Right renal cortex interstitium (tissue), 3 donors: ENCODE results near the gene IGLL1. TPM values are rescaled to one million over a fixed set of nuclear protein-coding genes. Genes with fewer than 3 reads are reported as not detected.
A peak's percentile ranks its signal among the peaks of the same experiment; 100 is the strongest.
"Not testable (repeated sequence)": the region's sequence is repeated elsewhere in the genome, so short reads cannot be mapped to it uniquely, and the experiment has no call there.

Experiments
- DNase-seq, 3 donors: peaks; one replicate each; pipeline ENCODE4 v3.0.0-alpha.2; 2013; ENCODE audit warnings: low read depth in 3 of 3, low spot score in 2 of 3
- polyA plus RNA-seq, 3 donors: library from polyadenylated mRNA; unstranded; fragments of 120-200 nt; gene quantifications; one replicate each; pipeline ENCODE4 v1.2.1, GENCODE V29; 2013; ENCODE audit not compliant: insufficient read length in 3 of 3

Gene IGLL1
- polyA plus RNA-seq, 3 donors, result 0.53 to 1.6 (median 0.98) TPM

DNA sequence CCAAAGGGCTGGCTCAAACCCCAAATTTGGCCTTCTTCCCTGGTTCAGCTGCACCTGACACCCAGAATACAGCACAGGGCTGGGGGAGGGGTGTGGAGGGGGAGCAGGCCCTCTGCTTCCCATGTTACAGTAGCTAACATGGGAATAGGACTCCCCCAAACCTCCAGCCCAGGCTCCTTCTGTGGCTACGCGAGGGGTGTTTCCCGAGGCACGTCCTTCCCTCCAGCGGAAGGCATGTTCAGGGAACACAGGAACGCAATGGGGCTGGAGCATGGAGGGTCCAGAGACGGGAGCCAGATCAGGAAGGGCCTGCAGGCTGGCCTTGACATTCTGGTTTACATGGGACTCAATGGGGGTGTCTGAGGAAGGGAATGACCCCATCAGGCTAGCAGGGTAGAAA lies 11.8 kb upstream of the IGLL1 start:
- DNase-seq, result no peak

- DNase-seq, result peak; percentile 33 to 40 (median 36)
Observed at GRCh38 chr22:23591201-23591791, 11.2 kb upstream of the IGLL1 start.

- DNase-seq, result no peak
Observed at GRCh38 chr22:23583836-23584235, 3.7 kb upstream of the IGLL1 start.

DNA sequence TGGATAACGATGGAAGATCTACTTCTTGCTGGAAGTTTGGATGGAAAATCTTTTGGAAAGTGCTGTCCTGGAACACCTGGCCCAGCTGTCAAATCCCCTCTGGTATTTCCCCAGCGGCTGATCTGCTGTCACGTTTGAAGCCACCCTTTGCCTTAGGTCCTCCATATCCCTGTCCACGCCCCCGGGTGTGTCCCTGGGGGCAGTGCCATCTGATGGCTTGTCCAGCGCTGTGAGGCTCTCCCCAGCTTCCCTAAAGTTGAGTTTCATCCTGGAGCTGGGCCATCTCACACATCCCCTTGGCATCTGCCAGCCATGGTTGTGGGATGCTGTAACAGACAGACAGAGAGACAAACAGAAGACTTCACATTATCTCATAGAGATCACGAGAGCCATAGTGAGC lies 3.1 kb upstream of the IGLL1 start:
- DNase-seq, result no peak

- no peak for DNase-seq
Observed at GRCh38 chr22:23581260-23581650, 1.2 kb upstream of the IGLL1 start.

DNA sequence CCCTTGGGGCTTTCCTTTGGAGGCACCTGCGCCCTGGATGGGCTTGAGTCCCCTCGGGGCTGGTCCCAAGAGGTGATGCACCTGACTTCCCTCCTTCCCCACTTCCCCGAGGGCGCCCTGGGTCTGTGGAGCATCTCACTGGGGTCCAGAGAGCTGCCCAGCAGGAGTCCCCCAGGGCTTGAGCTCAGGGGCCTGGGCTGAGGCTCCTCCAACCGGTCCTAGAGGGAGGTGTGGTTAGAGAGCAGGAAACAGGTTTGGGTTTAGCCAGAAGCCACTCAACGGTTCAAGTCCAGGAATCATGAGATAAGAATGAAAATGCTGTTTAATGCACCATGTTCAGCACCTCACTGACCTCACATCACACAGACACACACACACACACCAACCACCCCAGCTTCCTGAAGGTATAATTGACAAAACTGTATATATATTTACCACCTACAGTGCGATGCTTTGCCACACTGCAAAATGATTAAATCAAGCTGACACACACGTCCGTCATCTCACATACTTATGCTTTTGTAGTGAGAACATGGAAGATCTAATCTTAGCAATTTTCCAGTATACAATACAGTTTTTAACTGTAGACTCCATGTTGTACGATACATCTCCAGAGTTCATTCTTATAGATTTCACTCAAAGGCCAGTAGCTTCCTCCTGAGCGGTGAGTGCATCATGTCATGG lies 628 bp upstream of the IGLL1 start:
- no peak for DNase-seq

GRCh38 chr22:23579280-23579679 lies 810 bp downstream of the IGLL1 start:
- DNase-seq, result no peak

- no peak for DNase-seq
Observed at GRCh38 chr22:23578306-23578705, 1.8 kb downstream of the IGLL1 start.

GRCh38 chr22:23576681-23577080 lies 3.4 kb downstream of the IGLL1 start:
- DNase-seq, result no peak

GRCh38 chr22:23575601-23576000 lies 4.5 kb downstream of the IGLL1 start:
- no peak for DNase-seq

DNA sequence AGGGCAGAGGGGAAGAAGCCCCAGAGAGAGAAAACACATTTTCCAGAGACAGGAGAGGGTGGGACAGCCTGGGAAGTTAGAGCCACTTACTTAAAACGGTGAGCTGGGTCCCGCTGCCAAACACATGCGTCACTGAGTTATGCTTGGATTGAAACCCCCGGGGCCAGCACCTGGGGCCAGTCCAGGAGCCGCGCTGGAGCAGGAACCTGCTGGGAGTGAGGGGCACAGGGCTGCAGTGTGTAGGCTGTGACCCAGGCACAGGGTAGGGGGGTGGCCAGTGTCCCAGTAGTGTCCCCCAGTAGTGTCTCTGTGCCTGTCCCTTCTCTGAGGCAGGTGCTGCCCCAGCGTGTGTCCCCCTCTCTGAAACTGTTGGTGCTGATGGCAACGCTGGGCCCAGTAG lies 5.2 kb downstream of the IGLL1 start:
- DNase-seq, result no peak

DNA sequence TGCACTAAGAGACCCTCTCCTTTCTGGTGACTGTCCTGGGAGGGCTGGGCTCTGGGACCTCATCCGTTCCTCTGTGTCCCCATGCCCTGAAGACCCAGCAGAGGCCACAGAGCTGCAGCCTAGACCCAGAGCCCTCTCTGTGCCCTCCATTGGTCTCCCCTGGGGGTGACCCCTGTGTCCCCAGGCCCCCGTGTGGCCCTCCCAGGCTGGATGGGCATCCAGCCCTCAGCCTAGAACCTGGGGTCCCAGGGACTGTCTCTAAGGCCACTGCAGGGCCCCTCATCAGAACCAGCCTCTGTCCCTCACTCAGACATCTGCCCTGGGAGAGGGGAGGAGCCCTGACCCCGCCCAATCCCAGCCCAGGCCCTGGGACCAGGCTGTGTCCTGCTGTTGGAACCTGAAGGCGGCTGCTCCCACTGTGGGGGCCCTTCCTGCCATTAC lies 5.7 kb downstream of the IGLL1 start:
- DNase-seq, result no peak

- not testable (repeated sequence) for DNase-seq
Observed at GRCh38 chr22:23573701-23574235, 6.3 kb downstream of the IGLL1 start.

DNA sequence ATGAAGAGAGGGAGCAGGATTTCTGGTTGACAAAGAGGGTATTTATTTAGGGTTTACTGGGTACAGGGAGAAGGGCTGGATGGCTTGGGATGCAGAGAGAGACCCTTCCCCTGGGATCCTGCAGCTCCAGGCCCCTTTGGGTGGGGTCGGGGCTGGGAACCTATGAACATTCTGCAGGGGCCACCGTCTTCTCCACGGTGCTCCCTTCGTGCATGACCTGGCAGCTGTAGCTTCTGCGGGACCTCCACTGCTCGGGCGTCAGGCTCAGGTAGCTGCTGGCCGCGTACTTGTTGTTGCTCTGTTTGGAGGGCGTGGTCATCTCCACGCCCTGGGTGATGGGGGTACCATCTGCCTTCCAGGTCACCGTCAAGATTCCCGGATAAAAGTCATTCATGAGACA lies 7.0 kb downstream of the IGLL1 start:
- DNase-seq, result not testable (repeated sequence)

GRCh38 chr22:23571486-23571885 lies 8.6 kb downstream of the IGLL1 start:
- DNase-seq, result no peak

DNA sequence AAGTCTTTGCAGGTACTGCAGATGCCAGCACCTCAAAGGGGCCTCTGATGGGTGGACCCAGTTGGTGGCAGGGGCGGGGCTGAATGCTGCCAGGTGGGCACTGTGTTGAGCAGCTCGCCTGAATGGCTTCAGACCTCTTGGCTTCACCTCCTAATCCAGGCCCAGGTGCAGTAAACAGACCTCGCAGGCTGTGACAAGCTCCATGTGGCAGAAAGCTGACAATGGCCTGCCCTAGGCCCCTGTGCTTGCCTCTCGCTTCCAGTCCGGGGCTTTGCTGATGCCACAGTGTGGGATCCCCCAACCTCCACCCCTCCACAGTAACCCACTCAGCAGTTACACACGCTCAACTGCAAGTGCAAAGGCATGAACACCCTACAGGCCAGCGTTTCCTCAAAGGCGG lies 9.4 kb downstream of the IGLL1 start:
- no peak for DNase-seq

GRCh38 chr22:23569716-23570115 lies 10.4 kb downstream of the IGLL1 start:
- no peak for DNase-seq

DNA sequence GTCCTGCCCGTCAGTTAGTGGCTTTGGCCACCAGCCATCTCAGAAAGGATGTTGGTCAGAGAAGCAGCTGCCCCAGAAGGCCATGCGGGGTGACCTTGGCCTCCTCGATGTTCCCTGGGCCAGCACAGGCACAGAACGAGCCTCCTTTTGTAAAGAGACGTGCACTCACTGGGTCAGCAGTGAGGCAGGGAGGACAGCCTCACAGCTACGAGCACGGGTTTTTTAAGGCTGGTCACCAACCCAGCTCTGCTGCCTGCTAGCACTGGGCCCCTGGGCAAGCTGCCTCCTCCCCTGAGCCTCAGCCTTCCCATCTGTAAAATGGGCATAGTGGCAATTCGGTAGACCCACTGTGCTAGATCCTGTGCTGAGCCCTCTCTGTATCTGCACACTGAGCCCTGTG lies 10.8 kb downstream of the IGLL1 start:
- DNase-seq, result no peak

DNA sequence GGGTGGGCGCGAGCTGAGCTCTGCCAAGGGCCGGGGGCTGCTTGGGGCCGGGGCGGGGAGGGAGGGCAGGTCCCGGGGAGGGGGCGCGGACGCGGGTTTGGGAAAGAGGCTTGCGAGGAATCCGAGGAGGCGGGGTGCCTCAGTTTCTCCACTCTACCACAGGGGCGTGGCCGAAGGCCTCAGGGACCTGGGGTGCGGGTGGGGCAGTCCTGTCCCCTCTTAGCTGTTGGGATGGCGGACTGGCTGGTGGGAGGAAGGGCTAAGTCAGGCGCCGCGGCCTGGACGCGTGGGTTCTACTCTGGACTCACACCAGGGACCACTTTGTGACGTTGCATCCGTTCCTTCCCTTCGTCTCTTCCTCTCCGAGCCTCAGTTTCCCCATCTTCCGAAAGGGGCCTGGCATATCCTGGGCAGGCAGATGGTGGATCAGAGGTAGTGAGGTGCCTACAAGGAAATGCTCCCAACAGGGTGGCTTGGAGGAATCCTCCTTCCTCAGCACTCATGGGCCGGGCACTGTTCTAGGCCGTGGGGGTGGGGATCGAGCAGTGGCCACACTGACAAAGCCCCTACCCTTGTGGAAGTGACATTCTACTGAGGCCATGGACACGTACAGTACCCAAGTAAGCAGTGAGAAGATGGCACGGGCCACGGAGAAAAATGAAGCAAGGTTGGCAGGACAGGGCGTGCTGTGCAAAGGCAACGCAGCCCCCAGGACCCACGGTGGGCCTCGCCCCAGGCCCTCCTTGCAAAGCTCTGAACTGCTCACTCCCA lies 13.2 kb downstream of the IGLL1 start:
- DNase-seq, result no peak

GRCh38 chr22:23565915-23566704 lies 14.0 kb downstream of the IGLL1 start:
- DNase-seq, result no peak
